Prostate gland (tissue), 2 donors: ENCODE data around the gene ALPG.
A peak's percentile ranks its signal among the peaks of the same experiment; 100 is the strongest.

Source experiments
- CTCF ChIP-seq, 4 experiments: fragments of 200-600 bp in 2 of 4; fragments of 450-650 bp in 2 of 4; sonication (generic) in 2 of 4; IDR thresholded peaks; 1 replicate in 3 of 4; 2 replicates in 1 of 4; pipeline ENCODE4 v1.5.1; 2016 to 2019; ENCODE audit warnings: antibody characterized with exemption in 4 of 4, mild to moderate bottlenecking in 2 of 4, moderate library complexity in 2 of 4
- POLR2AphosphoS5 ChIP-seq: sonication (generic); formaldehyde crosslinking; IDR thresholded peaks from one replicate; pipeline ENCODE4 v1.6.1; 2017; ENCODE audit warnings: antibody characterized with exemption

GRCh38 chr2:232439758-232440135 is 33.1 kb downstream of the ALPG start:
- TF ChIP-seq CTCF (IDR thresholded peaks at IDR 0.05) (peak in 1 of 4 experiments; percentile 6), POLR2AphosphoS5 (no peak)
